B cell (primary cell): ENCODE measurements around the gene EYS.
"Not testable (repeated sequence)": the region's sequence is repeated elsewhere in the genome, so short reads cannot be mapped to it uniquely, and the experiment has no call there.

Experiments
- EZH2 ChIP-seq: IDR thresholded peaks from 2 replicates; pipeline ENCODE4 v1.6.1; 2012; ENCODE audit warnings: borderline replicate concordance, low read depth, mild to moderate bottlenecking, moderate library complexity, low read length; ENCODE audit not compliant: insufficient read depth, poor library complexity, severe bottlenecking
- TF ChIP-seq, protein P1 (sequence below): fragments of 200-600 bp; IDR thresholded peaks from one replicate; pipeline ENCODE4 v1.8.0; 2022; ENCODE audit warnings: antibody characterized with exemption, mild to moderate bottlenecking

GRCh38 chr6:64030950-64031618, 1675.9 kb downstream of the EYS start:
- TF ChIP-seq, protein P1, sequence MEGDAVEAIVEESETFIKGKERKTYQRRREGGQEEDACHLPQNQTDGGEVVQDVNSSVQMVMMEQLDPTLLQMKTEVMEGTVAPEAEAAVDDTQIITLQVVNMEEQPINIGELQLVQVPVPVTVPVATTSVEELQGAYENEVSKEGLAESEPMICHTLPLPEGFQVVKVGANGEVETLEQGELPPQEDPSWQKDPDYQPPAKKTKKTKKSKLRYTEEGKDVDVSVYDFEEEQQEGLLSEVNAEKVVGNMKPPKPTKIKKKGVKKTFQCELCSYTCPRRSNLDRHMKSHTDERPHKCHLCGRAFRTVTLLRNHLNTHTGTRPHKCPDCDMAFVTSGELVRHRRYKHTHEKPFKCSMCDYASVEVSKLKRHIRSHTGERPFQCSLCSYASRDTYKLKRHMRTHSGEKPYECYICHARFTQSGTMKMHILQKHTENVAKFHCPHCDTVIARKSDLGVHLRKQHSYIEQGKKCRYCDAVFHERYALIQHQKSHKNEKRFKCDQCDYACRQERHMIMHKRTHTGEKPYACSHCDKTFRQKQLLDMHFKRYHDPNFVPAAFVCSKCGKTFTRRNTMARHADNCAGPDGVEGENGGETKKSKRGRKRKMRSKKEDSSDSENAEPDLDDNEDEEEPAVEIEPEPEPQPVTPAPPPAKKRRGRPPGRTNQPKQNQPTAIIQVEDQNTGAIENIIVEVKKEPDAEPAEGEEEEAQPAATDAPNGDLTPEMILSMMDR: not testable (repeated sequence)
- not testable (repeated sequence) for TF ChIP-seq EZH2
